Colon (tissue), 2 donors: ENCODE data around the gene TSC2.
"Not testable (repeated sequence)": the region's sequence is repeated elsewhere in the genome, so short reads cannot be mapped to it uniquely, and the experiment has no call there.

Source experiments
- FAIRE-seq: peaks from 2 replicates; lab custom pipeline; 2012; peaks lifted over from hg19 to GRCh38; lab: Jason Lieb, UNC
- donor health status: control.
- donor health status: control.

TSC2 gene

DNA sequence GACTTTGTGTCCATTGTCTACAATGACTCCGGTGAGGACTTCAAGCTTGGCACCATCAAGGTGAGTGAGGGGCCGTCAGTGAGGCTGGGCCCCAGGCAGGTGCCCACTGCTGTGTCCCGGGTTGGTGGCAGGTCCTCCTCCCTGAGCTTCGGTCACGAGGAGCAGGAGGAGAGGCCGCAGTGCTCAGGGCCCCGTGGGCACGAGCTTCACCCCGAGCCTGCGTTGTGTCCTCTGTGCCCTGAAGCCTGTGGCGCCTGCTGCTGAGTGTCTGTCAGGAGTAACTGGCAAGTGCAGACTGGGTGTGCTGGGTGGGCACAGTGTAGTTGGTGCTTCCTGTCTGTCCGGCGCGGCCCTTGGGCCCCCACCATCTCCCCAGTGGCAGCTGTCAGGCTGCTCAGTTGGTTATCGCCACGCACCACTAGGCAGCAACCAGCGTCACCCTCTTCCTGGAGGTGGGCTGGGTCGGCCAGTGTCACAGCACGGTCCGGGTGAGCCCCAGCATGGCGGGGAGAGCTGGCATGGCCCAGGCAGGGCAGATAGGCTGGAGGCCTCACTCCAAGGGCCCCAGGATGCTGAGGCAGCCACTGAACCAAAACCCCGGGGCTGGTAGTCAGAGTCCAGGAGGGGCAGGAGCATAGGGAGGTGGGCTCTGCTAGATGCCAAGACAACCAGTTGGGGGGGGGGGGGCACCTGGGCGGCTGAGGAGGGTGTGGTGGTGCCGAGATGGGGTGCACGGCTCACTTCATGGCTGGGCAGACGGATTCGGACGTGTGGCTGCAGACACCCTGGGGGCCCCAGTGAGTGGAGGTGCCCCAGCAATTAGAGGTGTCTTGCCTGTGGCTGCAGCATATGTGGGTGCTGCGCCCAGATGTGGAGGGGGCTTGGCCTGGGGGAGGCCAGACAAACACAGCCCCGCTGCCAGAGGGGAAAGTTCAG is 39.3 kb downstream of the TSC2 start:
- no peak for FAIRE-seq

GRCh38 chr16:2087748-2088631 is 40.2 kb downstream of the TSC2 start:
- FAIRE-seq, result no peak

DNA sequence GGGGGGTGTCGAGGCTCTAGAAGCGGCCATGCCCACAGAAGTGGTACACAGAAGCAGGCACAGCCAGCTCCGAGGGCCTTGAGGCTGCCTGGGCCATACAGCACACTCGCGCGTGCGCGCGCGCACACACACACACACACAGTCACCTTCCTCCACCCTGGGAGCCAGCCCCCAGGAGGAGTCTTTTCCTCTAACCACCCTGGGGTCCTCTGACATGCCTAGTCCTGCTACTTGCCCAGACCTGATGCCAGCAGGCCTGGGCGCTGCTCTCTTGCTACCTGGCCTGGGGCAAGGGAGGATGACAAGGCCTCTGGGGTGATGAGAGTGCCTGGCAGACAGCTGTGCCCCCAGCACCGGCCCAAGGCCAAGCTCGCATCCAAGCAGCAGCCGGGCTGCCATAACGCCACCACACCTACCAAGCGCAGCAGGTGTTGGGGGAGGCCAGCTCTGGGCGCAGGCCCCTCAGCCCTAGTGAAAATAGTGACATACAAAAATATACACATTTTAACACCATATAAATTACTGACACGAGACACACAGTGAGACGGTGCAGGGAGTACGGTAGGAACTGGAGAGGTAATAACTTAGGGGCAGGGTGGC is 41.1 kb downstream of the TSC2 start:
- FAIRE-seq, result no peak

- no peak for FAIRE-seq
These were observed 42.1 kb downstream of the TSC2 start for GRCh38 chr16:2089706-2090480.

- no peak for FAIRE-seq
These were observed 42.6 kb downstream of the TSC2 start for GRCh38 chr16:2090481-2090776.

DNA sequence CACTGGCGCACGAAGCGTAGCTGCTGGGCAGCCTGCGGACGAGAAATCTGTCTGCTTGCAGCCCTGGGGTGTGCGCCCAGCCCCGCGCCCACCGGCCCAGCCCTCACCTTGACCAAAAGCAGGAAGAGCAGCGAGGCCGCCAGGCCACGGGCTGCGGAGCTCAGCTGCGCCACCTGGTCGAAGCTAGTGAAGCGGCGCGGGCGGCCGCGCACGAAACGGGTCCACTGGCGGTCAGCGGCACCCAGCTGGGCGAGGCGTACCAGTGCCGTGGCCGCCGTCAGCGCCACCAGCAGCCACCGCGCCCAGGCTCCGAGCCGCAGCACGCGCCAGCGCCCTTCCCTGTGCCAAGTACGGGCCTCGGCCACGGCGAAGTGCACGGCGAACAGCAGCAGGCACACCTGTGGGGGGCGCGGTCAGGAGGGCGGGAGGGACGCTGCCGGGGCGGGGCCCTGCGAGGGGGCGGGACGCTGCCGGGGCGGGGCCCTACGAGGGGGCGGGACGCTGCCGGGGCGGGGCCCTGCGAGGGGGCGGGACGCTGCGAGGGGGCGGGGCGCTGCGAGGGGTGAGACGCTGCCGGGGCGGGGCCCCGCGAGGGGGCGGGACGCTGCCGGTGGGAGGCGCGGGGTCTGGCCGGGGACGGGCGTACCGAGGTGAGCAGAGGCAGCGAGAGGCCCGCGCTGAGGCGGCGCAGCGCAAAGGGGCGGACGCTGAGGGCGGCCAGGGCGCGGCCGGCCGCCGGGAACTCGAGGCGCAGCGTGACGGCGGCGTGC is 43.2 kb downstream of the TSC2 start:
- no peak for FAIRE-seq

DNA sequence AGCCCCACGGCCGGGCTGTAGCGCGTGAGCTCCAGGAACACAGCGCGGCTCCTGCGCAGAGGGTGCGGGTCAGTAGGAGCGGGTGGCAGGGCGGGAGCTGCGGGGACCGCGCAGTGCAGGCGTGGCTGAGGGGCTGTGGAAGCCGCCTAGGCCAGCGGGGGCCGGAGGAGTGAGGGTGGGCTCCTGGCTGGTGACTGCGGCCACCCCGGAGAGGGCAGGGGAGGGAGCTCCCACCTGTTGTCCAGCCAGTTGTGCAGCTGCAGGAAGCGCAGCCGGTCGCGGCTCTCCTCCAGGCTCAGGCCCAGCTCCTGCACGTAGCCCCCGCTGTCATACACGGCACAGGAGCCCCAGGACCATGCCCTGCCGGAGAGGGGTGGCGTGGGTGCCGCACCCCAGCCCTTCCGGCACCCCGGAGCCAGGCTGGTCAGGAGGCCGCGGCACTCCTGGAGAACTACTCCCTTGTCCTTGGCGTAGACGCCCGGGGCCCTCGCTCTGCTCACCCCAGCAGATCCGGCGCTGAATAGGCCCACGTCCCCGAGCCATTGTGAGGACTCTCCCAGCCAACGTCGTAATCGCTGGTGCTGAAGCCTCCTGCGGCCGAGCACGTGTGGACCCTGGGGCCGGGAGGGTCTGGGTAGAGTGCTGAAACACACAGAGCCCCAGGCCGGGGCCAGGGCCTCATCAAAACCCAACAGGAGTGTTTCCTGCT is 43.9 kb downstream of the TSC2 start:
- no peak for FAIRE-seq

DNA sequence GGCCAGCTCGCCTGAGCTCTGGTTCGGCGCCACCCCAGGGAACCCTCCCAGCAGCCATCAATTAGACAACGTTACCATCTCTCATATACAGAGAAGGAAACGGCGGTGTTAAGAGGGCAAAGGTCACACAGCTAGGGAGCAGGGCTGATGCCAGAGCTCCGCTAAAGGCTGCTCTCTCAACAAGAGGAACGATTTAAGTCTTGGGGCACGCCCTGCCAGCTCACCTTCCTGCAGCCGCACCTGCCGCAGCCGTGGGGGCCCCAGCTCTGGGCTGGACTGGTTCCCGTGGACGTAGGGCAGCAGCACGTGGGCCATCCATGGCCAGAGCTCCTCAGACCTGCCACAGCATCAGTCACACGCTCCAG is 44.5 kb downstream of the TSC2 start:
- FAIRE-seq, result no peak

DNA sequence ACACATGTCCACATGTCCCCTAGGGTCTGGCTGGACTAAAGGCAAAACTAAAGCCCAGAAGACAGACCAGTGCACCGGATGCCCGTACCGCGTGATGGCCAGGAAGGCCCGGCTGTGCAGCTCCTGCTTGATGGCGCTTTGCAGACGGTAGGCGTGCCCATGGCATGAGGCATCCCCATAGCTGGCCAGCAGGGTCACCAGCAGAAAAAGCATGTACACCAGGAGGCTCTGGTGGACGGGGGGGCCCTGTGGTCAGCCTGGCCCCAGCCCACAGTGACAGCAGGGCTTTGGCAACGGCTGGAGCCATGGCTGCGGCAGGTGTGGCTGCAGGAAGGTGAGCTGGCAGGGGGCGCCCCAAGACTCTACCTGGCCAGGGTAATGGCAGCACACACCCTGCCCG is 45.1 kb downstream of the TSC2 start:
- no peak for FAIRE-seq

GRCh38 chr16:2093793-2094192 is 46.0 kb downstream of the TSC2 start:
- FAIRE-seq, result no peak

DNA sequence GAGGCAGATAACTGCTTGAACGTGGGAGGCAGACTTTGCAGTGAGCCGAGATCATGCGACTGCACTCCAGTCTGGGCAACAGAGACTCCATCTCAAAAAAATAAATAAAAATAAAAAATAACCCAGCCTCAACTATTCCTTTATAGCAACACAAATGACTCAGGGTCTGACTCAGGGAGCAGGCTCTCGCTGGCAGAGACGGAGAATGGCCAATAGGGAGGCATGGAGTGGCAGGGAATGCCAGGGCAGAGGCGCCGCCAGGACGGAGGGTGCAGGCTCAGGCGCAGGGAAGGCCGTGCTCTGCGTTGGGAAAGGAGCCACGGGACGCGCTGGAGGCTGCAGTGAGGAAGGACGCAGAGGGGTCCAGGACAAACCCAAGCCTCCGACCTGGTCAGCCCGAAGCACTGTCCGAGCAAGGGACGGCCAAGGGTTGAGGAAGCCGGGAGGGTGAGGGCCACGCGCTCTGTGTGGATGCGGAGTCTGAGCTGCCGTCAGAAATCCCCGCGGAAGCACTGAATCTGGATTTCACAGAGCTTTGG is 47.6 kb downstream of the TSC2 start:
- no peak for FAIRE-seq

GRCh38 chr16:2095918-2096582 is 48.3 kb downstream of the TSC2 start:
- FAIRE-seq, result no peak

- no peak for FAIRE-seq
These were observed 49.2 kb downstream of the TSC2 start for GRCh38 chr16:2096853-2097595.

DNA sequence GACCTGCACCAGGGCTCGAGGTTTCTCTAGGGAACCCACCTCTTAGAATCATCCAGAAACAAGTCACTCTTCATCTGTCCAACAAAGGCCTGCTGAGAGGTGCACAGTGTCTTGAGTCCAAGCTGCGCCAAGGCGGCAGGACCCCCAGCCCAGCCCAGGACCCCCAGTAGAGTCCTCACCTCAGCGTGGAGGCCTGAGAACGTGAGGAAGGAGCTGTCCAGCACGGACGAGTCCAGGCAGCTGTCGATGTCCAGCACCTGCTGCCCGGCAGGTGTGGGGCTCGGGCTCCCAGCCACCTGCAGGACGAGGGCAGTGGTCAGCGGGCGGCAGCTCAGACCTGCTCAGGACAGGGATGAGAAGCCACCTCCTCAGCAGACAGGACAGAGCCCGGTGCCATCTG is 49.9 kb downstream of the TSC2 start:
- not testable (repeated sequence) for FAIRE-seq

GRCh38 chr16:2101581-2101980 is 53.8 kb downstream of the TSC2 start:
- not testable (repeated sequence) for FAIRE-seq

DNA sequence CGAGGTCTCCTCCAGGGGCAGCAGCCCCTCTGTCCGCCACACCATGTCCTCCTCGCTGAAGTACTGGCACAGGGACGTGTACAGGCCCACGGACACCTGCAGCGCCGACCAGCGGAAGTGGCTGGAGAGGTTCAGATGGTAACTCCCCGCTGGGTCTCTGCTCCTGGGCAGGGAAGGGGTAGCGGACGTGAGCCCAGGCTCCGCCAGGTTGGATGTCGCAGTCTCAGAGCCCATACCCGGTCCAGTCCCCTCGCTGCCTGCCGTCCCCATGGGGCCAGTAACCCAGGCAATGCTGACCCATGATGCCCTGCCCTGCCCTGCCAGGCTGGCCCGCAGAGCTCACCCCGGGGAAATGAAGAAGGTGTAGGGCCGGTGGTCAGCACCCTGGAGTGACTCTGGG is 54.7 kb downstream of the TSC2 start:
- FAIRE-seq, result no peak

GRCh38 chr16:2104464-2104863 is 56.7 kb downstream of the TSC2 start:
- FAIRE-seq, result not testable (repeated sequence)

DNA sequence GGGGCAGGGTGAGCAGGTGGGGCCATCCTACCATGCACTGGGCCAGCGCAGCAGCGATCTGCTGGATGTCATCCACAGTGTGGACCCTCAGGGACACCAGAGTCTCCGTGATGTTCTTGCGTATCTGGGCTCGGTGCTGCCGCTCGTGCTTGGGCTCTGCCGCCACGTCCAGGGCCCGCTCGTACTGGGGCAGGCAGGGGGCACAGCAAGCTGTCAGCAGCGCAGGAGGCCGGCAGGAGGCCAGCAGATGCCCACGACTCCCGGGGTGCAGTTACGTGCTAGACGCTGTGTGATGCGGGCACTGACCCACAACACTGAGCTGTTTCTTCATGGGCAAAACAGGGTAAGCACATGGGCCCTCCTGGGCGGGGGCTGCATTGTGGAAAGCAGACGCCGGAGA is 57.5 kb downstream of the TSC2 start:
- not testable (repeated sequence) for FAIRE-seq

DNA sequence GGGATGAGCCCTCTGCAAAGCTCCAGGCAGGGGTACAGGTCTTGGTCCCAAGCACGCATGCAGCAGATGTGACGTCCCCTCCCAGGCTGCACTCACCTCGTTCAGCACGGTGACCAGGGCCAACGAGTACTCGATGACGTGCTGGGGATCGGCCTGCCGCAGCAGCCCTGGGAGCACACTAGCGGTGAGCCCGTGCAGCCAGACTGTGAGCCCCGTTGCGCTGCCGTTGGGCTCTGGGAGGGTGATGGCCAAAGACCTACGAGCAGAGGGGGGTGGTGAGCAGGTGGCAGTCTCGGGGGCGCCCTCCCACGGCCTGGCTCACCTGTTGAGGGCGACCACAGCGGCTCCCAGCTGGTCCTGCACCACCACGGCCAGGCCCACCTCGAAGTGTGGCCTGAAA is 58.0 kb downstream of the TSC2 start:
- not testable (repeated sequence) for FAIRE-seq
